ENCODE measurements around the gene ADAMTS18. TPM values are rescaled to one million over a fixed set of nuclear protein-coding genes. Genes with fewer than 3 reads are reported as not detected.

ADAMTS18 gene
- polyA plus RNA-seq, 2 of the 4 experiments (the other 2 are of a cell fraction): 0.03 TPM; not detected in 1

DNA sequence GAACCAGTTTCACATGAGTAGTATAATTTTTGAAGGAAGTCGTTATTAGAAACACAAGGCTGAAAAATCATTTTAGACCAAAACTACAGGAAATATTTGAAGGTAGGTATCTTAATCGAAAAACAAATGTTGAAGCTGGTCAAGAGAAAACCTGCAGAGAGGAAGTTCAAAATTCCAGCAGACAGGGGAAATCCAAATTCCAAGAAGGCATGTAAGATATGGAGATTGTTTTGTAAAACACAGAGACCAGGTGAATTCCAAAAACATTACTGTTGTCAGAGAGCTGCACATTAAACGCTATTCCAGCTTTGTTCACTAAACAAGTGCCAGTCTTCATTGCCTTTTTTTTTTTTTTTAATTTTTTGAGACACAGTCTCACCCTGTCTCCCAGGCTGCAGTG, 38.4 kb downstream of the ADAMTS18 start:
- Histone ChIP-seq H3K9me3 (no peaks in the 10 kb centered on the region), H3K4me3 (no peak overlapping the region), H3K27ac (no peak overlapping the region), H3K4me1 (no peaks in the 10 kb centered on the region), H3K4me2 (no peak overlapping the region)
- ChIA-PET POLR2A (no interaction called here), CTCF (interaction anchor here (0.9 to 1.9 kb wide), 3 partner anchors 10 to 160 kb away, joined by 3 to 4 read pairs (median 3); no protein-coding TSS in a partner anchor)
- ATAC-seq (no peak), FAIRE-seq (no peak), DNase-seq (ENCODE audit: low read depth in 1 of 2, low spot score in 1 of 2) (no peak)
- WGBS (ENCODE audit: missing lambda C conversion rate): 33% methylated on average over 3 of the region's 3 CpGs
- TF ChIP-seq MAZ (IDR thresholded peaks at IDR 0.05; ENCODE audit: borderline replicate concordance, low read depth, low read length) (no peak), ESRRA (IDR thresholded peaks at IDR 0.05; ENCODE audit: borderline replicate concordance, low read length) (no peak), MYC (IDR thresholded peaks at IDR 0.05; ENCODE audit: borderline replicate concordance, low read length) (no peak), FOXS1 (CRISPR knock-in tag; IDR thresholded peaks at IDR 0.05) (no peak), TP53 (CRISPR knock-in tag; IDR thresholded peaks at IDR 0.05) (no peak), HOXB13 (CRISPR knock-in tag; IDR thresholded peaks at IDR 0.05; ENCODE audit: low read depth) (no peak), EHMT2 (IDR thresholded peaks at IDR 0.05; ENCODE audit: low read depth) (no peak), BHLHE40 (IDR thresholded peaks at IDR 0.05; ENCODE audit: low read depth, low read length) (no peak), JUN (IDR thresholded peaks at IDR 0.05) (no peak), SREBF2 (IDR thresholded peaks at IDR 0.05) (no peak), ZSCAN20 (CRISPR knock-in tag; IDR thresholded peaks at IDR 0.05) (no peak), RAD21 (conservative IDR thresholded peaks at IDR 0.05 in 1 of 2, IDR thresholded peaks at IDR 0.05 in 1 of 2) (no peak), KDM1A (IDR thresholded peaks at IDR 0.05; ENCODE audit: low read depth) (no peak), CHD2 (IDR thresholded peaks at IDR 0.05; ENCODE audit: low read length, partially characterized antibody) (no peak), HEYL (CRISPR knock-in tag; IDR thresholded peaks at IDR 0.05) (no peak), RCOR1 (IDR thresholded peaks at IDR 0.05; ENCODE audit: low read depth, low read length) (no peak), PHF8 (IDR thresholded peaks at IDR 0.05; ENCODE audit: borderline replicate concordance, low read depth) (no peak), HOXB5 (CRISPR knock-in tag; IDR thresholded peaks at IDR 0.05) (no peak), HOXA7 (CRISPR knock-in tag; IDR thresholded peaks at IDR 0.05) (no peak)
- TF ChIP-seq, protein P1, sequence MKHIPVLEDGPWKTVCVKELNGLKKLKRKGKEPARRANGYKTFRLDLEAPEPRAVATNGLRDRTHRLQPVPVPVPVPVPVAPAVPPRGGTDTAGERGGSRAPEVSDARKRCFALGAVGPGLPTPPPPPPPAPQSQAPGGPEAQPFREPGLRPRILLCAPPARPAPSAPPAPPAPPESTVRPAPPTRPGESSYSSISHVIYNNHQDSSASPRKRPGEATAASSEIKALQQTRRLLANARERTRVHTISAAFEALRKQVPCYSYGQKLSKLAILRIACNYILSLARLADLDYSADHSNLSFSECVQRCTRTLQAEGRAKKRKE (CRISPR knock-in tag; IDR thresholded peaks at IDR 0.05; ENCODE audit: low read depth): no peak

DNA sequence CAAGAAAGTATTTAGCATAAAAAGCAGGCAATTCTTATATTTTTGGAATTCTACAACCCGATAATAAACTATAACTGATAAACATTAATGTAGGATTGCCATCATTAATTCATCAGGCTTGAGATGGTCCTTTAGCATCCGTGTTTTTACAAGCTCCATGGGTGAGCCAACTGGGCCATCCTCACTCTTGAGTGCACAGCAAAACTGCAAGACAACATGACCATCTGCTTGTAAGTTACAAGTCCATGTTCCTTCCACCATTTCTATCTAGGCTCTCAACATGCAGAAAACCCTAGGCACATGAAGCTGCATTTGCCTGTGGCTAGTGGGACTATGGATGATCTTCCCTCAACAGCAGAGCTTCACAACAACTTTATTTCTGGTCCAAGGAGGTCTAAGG, 40.1 kb downstream of the ADAMTS18 start:
- no peak for DNase-seq (ENCODE audit: low read depth in 1 of 2, low spot score in 1 of 2)
- ChIA-PET CTCF (interaction anchor here (1.9 kb wide), 1 partner anchor 158 kb away, joined by 4 read pairs; no protein-coding TSS in a partner anchor), POLR2A (no interaction called here)
- FAIRE-seq: no peak
- Histone ChIP-seq H3K9me3 (no peaks in the 10 kb centered on the region), H3K4me1 (no peaks in the 10 kb centered on the region), H3K4me3 (no peak overlapping the region), H3K27ac (no peak overlapping the region), H3K4me2 (no peak overlapping the region)
- no peak for ATAC-seq
- 49% methylated on average over 2 of the region's 2 CpGs for WGBS (ENCODE audit: missing lambda C conversion rate)
- TF ChIP-seq, protein P2, sequence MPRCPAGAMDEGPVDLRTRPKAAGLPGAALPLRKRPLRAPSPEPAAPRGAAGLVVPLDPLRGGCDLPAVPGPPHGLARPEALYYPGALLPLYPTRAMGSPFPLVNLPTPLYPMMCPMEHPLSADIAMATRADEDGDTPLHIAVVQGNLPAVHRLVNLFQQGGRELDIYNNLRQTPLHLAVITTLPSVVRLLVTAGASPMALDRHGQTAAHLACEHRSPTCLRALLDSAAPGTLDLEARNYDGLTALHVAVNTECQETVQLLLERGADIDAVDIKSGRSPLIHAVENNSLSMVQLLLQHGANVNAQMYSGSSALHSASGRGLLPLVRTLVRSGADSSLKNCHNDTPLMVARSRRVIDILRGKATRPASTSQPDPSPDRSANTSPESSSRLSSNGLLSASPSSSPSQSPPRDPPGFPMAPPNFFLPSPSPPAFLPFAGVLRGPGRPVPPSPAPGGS (IDR thresholded peaks at IDR 0.05): no peak
- TF ChIP-seq JUNB (IDR thresholded peaks at IDR 0.05) (no peak), CEBPB (IDR thresholded peaks at IDR 0.05) (no peak), BHLHE40 (IDR thresholded peaks at IDR 0.05; ENCODE audit: low read depth, low read length) (no peak), NPAS2 (CRISPR knock-in tag; IDR thresholded peaks at IDR 0.05; ENCODE audit: borderline replicate concordance) (no peak), GATA3 (IDR thresholded peaks at IDR 0.05; ENCODE audit: borderline replicate concordance) (no peak), CHD4 (IDR thresholded peaks at IDR 0.05; ENCODE audit: borderline replicate concordance) (no peak), EHMT2 (IDR thresholded peaks at IDR 0.05; ENCODE audit: low read depth) (no peak), ZC3H11A (IDR thresholded peaks at IDR 0.05) (no peak), KDM1A (IDR thresholded peaks at IDR 0.05; ENCODE audit: low read depth) (no peak), EP300 (IDR thresholded peaks at IDR 0.05) (no peak), NR3C1 (IDR thresholded peaks at IDR 0.05) (no peak), MAFK (IDR thresholded peaks at IDR 0.05; ENCODE audit: partially characterized antibody) (no peak), HDAC2 (IDR thresholded peaks at IDR 0.05) (no peak), JUN (IDR thresholded peaks at IDR 0.05) (no peak)
- TF ChIP-seq, protein P1 (CRISPR knock-in tag; IDR thresholded peaks at IDR 0.05; ENCODE audit: low read depth): no peak
- TF ChIP-seq, protein P3, sequence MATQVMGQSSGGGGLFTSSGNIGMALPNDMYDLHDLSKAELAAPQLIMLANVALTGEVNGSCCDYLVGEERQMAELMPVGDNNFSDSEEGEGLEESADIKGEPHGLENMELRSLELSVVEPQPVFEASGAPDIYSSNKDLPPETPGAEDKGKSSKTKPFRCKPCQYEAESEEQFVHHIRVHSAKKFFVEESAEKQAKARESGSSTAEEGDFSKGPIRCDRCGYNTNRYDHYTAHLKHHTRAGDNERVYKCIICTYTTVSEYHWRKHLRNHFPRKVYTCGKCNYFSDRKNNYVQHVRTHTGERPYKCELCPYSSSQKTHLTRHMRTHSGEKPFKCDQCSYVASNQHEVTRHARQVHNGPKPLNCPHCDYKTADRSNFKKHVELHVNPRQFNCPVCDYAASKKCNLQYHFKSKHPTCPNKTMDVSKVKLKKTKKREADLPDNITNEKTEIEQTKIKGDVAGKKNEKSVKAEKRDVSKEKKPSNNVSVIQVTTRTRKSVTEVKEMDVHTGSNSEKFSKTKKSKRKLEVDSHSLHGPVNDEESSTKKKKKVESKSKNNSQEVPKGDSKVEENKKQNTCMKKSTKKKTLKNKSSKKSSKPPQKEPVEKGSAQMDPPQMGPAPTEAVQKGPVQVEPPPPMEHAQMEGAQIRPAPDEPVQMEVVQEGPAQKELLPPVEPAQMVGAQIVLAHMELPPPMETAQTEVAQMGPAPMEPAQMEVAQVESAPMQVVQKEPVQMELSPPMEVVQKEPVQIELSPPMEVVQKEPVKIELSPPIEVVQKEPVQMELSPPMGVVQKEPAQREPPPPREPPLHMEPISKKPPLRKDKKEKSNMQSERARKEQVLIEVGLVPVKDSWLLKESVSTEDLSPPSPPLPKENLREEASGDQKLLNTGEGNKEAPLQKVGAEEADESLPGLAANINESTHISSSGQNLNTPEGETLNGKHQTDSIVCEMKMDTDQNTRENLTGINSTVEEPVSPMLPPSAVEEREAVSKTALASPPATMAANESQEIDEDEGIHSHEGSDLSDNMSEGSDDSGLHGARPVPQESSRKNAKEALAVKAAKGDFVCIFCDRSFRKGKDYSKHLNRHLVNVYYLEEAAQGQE (IDR thresholded peaks at IDR 0.05): no peak
